Bronchial epithelial cell (primary cell): ENCODE measurements around the gene VWF. TPM values are rescaled to one million over a fixed set of nuclear protein-coding genes. Genes with fewer than 3 reads are reported as not detected.

ENCODE experiments used
- DNase-seq: peaks from one replicate; pipeline ENCODE4 v3.0.0-alpha.2; 2010; ENCODE audit warnings: low read depth
- FAIRE-seq: peaks from 2 replicates; lab custom pipeline; 2011; peaks lifted over from hg19 to GRCh38; lab: Jason Lieb, UNC
- H3K27me3 ChIP-seq: 2 replicates; pipeline ENCODE4 v1.5.1; 2011; ENCODE audit warnings: low read length; ENCODE audit not compliant: control insufficient read depth, insufficient read depth
- H3K36me3 ChIP-seq: 2 replicates; pipeline ENCODE4 v1.5.1; 2011; ENCODE audit warnings: low read length; ENCODE audit not compliant: control insufficient read depth, insufficient read depth
- H3K4me3 ChIP-seq: 2 replicates; pipeline ENCODE4 v1.5.1; 2011; ENCODE audit warnings: mild to moderate bottlenecking, low read depth, low read length, control low read depth
- total RNA-seq: library from RNA; depleted of rRNA; stranded (reverse); fragments of >200 nt; gene quantifications from 2 replicates; pipeline ENCODE4 v1.2.1, GENCODE V29; 2014
- TF ChIP-seq, protein P1 (sequence below): IDR thresholded peaks from 2 replicates; pipeline ENCODE4 v1.5.1; 2011; ENCODE audit warnings: mild to moderate bottlenecking, moderate library complexity, low read length, control low read depth, inconsistent platforms; ENCODE audit not compliant: insufficient read depth, severe bottlenecking

VWF gene
- total RNA-seq, 1 donor from 2014 or later = 0.26 TPM

- no peak for FAIRE-seq
- TF ChIP-seq, protein P1, sequence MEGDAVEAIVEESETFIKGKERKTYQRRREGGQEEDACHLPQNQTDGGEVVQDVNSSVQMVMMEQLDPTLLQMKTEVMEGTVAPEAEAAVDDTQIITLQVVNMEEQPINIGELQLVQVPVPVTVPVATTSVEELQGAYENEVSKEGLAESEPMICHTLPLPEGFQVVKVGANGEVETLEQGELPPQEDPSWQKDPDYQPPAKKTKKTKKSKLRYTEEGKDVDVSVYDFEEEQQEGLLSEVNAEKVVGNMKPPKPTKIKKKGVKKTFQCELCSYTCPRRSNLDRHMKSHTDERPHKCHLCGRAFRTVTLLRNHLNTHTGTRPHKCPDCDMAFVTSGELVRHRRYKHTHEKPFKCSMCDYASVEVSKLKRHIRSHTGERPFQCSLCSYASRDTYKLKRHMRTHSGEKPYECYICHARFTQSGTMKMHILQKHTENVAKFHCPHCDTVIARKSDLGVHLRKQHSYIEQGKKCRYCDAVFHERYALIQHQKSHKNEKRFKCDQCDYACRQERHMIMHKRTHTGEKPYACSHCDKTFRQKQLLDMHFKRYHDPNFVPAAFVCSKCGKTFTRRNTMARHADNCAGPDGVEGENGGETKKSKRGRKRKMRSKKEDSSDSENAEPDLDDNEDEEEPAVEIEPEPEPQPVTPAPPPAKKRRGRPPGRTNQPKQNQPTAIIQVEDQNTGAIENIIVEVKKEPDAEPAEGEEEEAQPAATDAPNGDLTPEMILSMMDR = no peak
Observed at GRCh38 chr12:6076346-6076745, 48.1 kb downstream of the VWF start.

GRCh38 chr12:6074979-6075585 lies 49.4 kb downstream of the VWF start:
- Histone ChIP-seq H3K4me3 (no peak overlapping the region), H3K27me3 (no peaks in the 10 kb centered on the region), H3K36me3 (no peaks in the 10 kb centered on the region)
- TF ChIP-seq, protein P1 = no peak
- FAIRE-seq (no peak), DNase-seq (no peak)

More at GRCh38 chr12:6076346-6076745, 48.1 kb downstream of the VWF start:
- no peaks in the 10 kb centered on the region for H3K27me3 ChIP-seq
- no peak for DNase-seq
- no peaks in the 10 kb centered on the region for H3K36me3 ChIP-seq
- H3K4me3 ChIP-seq = no peak overlapping the region

DNA sequence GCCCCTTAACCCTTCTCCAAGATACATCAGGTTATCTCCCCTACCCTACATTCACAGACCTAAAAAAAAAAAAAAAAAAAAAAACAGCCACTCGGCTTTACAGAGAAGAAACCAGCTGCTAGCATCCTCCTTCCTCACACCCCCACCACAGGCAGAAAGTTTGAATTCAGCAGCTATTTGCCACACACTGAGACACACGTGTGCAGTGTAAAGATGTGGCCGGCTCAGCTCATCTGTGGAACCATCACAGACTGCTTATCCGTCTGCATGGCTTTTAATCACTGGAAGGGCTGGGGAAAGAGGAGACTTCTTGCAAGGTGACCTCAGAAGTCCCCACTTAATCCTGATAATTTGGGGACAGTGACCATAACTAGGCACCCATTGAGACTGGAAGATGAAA lies 50.0 kb downstream of the VWF start:
- FAIRE-seq = no peak
- Histone ChIP-seq H3K27me3 (no peaks in the 10 kb centered on the region), H3K4me3 (no peak overlapping the region), H3K36me3 (no peaks in the 10 kb centered on the region)
- no peak for DNase-seq
- TF ChIP-seq, protein P1 = no peak

DNA sequence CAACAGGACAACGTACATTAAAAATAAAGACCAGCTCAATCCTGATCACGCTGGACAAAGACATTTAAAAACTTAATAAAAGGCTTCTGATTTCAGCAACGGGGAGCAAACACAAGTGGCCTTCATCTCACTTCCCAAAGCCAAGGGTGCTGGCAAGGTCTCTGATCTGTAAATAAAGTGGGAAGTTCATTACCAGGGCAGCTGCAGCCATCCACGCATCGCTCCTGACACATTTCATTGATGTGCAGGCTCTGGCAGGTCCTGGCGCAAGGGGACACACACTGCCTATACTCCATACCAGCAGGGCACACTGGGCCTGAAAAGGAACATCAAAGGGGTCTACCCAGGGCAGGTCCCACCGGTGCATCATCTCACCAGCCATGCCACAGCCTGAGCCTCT lies 51.0 kb downstream of the VWF start:
- H3K27me3 ChIP-seq = no peaks in the 10 kb centered on the region
- FAIRE-seq = no peak
- H3K4me3 ChIP-seq = no peak overlapping the region
- no peak for DNase-seq
- TF ChIP-seq, protein P1 = no peak
- no peaks in the 10 kb centered on the region for H3K36me3 ChIP-seq

DNA sequence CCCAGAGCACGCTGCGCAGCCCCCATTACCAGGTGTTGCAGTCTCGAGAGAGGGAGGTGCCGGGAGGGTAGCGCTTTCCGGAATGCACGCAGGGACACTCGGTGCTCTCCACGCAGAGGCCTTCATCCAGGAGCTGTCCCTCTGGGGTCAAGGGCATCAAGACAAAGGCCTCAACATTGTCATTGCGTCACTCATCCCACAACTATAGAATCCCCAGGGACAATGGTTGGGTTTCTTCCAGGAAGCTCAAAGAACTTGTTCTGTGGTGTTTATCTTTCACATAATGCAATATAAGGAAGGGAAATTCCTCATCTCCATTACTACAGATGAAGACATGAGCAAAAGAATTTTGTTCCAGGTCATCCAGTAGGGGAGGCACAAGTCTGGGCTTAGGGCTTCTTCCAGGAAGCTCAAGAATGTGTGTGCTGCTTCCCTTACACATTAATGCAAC lies 52.1 kb downstream of the VWF start:
- TF ChIP-seq, protein P1 = peak; percentile 58
- peak; percentile 91 for DNase-seq

DNA sequence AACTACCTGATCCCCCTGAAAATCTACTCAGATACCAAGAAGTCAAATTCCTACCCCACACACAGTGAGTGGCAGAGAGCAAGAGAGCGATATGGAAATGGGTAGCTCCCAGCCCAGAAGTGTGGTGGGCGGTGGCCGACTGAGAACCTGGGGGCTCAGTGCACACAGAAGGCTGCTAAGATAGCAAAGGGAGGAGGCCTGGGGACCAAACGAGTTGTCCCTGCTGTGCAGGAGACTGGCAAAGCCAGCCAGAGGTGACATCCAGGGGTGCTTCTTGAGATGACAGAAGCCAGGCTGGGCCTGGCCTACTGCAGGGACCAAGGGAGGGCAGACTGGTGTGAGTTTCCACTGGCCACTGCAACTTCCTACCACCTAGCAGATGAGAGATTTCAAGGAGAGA lies 52.9 kb downstream of the VWF start:
- no peaks in the 10 kb centered on the region for H3K36me3 ChIP-seq
- no peak overlapping the region for H3K4me3 ChIP-seq
- DNase-seq = no peak
- no peaks in the 10 kb centered on the region for H3K27me3 ChIP-seq
- FAIRE-seq = no peak
- TF ChIP-seq, protein P1 = no peak

More for the DNA sequence above, 52.1 kb downstream of the VWF start:
- peak; percentile 18 for FAIRE-seq
- no peak overlapping the region for H3K4me3 ChIP-seq
- no peaks in the 10 kb centered on the region for H3K27me3 ChIP-seq
- no peaks in the 10 kb centered on the region for H3K36me3 ChIP-seq
